ENCODE results near the gene ITGA2B.

GRCh38 chr17:44324092-44324570, 65.3 kb downstream of the ITGA2B start:
- TF ChIP-seq CTCF (IDR thresholded peaks at IDR 0.05) (no peak), POLR2A (IDR thresholded peaks at IDR 0.05) (no peak)
